ENCODE data around the gene TXNDC12. TPM values are rescaled to one million over a fixed set of nuclear protein-coding genes. Genes with fewer than 3 reads are reported as not detected.

Gene TXNDC12
- total RNA-seq, 1 donor from 2014 or later = 75.3 TPM

- TF ChIP-seq EZH2 (IDR thresholded peaks at IDR 0.05) (no peak), EZH2phosphoT487 (IDR thresholded peaks at IDR 0.05) (no peak)
- TF ChIP-seq, protein P1, sequence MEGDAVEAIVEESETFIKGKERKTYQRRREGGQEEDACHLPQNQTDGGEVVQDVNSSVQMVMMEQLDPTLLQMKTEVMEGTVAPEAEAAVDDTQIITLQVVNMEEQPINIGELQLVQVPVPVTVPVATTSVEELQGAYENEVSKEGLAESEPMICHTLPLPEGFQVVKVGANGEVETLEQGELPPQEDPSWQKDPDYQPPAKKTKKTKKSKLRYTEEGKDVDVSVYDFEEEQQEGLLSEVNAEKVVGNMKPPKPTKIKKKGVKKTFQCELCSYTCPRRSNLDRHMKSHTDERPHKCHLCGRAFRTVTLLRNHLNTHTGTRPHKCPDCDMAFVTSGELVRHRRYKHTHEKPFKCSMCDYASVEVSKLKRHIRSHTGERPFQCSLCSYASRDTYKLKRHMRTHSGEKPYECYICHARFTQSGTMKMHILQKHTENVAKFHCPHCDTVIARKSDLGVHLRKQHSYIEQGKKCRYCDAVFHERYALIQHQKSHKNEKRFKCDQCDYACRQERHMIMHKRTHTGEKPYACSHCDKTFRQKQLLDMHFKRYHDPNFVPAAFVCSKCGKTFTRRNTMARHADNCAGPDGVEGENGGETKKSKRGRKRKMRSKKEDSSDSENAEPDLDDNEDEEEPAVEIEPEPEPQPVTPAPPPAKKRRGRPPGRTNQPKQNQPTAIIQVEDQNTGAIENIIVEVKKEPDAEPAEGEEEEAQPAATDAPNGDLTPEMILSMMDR (IDR thresholded peaks at IDR 0.05) = no peak
- Mint-ChIP-seq H3K36me3 (no peaks in the 10 kb centered on the region), H3K4me3 (no peak overlapping the region), H3K9me3 (no peaks in the 10 kb centered on the region), H3K27me3 (ENCODE audit: insufficient read depth, low read depth) (peaks cover 14% of the 10 kb centered on the region), H3K27ac (no peak overlapping the region), H3K4me1 (peaks cover 19% of the 10 kb centered on the region)
- H3K79me2 ChIP-seq (ENCODE audit: low read depth) = no peaks in the 10 kb centered on the region
- no peaks in the 10 kb centered on the region for H3K36me3 ChIP-seq
- H3F3A ChIP-seq (ENCODE audit: low read depth) = peaks cover 26% of the 10 kb centered on the region
- H3K27me3 ChIP-seq = no peaks in the 10 kb centered on the region
- H3K27ac ChIP-seq = no peak overlapping the region
- H3K4me1 ChIP-seq = peaks cover 17% of the 10 kb centered on the region
- no peak overlapping the region for H2AFZ ChIP-seq (replicated peaks)
- no peak overlapping the region for H3K4me2 ChIP-seq
- DNase-seq (ENCODE audit: low spot score) = no peak
- no peaks in the 10 kb centered on the region for H3K9me3 ChIP-seq (ENCODE audit: low read depth)
- H3K4me3 ChIP-seq = no peak overlapping the region
- no peak overlapping the region for H3K9ac ChIP-seq
- no peaks in the 10 kb centered on the region for H4K20me1 ChIP-seq (ENCODE audit: low read depth)
These were observed 51.1 kb downstream of the TXNDC12 start for GRCh38 chr1:52003877-52004276.

DNA sequence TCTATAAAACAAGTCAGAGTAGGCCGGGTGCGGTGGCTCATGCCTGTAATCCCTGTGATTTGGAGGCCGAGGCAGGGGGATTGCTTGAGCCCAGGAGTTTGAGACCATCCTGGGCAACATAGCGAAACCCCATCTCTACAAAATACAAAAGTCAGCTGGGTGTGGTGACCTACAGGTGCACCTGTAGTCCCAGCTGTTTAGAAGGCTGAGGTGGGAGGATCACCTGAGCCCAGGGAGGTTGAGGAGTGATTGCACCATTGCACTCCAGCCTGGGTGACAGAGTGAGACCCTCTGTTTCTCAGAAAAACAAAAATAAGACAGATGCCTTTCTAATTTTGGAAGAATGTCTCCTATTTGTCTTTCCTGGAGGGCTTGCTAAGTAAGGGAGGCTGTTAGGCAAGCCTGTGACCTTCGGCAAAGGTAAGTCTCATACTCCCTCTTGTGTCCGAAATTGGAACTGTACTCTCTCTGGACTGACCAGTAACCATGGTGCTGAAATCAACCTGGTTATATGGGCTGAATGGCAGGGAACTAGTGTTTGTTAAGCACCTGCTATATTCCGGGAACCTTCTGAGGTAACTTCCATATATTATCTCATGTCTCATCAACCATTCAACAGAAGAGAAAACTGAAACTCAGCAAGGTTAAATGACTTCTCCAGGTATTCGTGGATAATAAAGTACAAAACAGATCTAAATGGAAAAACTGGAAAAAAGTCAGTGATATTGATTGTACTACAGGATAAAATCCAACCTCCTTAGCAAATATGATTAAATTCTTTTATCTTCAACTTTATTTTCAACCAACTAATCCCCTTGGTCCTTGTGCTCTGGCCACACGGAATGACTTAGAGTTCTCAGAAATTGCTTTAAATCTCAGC is 52.7 kb downstream of the TXNDC12 start:
- Histone ChIP-seq H3K79me2 (ENCODE audit: low read depth) (no peaks in the 10 kb centered on the region), H3K9me3 (ENCODE audit: low read depth) (no peaks in the 10 kb centered on the region), H3K36me3 (no peaks in the 10 kb centered on the region), H3F3A (ENCODE audit: low read depth) (peaks cover 15% of the 10 kb centered on the region), H4K20me1 (ENCODE audit: low read depth) (no peaks in the 10 kb centered on the region), H2AFZ (replicated peaks) (no peak overlapping the region), H3K27ac (no peak overlapping the region), H3K9ac (no peak overlapping the region), H3K27me3 (no peaks in the 10 kb centered on the region), H3K4me1 (peaks cover 14% of the 10 kb centered on the region), H3K4me3 (no peak overlapping the region), H3K4me2 (no peak overlapping the region)
- Mint-ChIP-seq H3K27ac (no peak overlapping the region), H3K36me3 (no peaks in the 10 kb centered on the region), H3K27me3 (ENCODE audit: insufficient read depth, low read depth) (peaks cover 10% of the 10 kb centered on the region), H3K4me1 (peaks cover 21% of the 10 kb centered on the region), H3K9me3 (no peaks in the 10 kb centered on the region), H3K4me3 (no peak overlapping the region)
- no peak for TF ChIP-seq EZH2 (IDR thresholded peaks at IDR 0.05)
- TF ChIP-seq, protein P1 (IDR thresholded peaks at IDR 0.05) = peak; percentile 94
- DNase-seq (ENCODE audit: low spot score) = peak; percentile 90

- no peak overlapping the region for H3K27ac ChIP-seq
- H4K20me1 ChIP-seq (ENCODE audit: low read depth) = no peaks in the 10 kb centered on the region
- DNase-seq (ENCODE audit: low spot score) = no peak
- H3K36me3 ChIP-seq = no peaks in the 10 kb centered on the region
- H3K27me3 ChIP-seq = no peaks in the 10 kb centered on the region
- H3K4me3 Mint-ChIP-seq = no peak overlapping the region
- peaks cover 4% of the 10 kb centered on the region for H3K4me1 ChIP-seq
- no peak overlapping the region for H3K27ac Mint-ChIP-seq
- no peaks in the 10 kb centered on the region for H3K27me3 Mint-ChIP-seq (ENCODE audit: insufficient read depth, low read depth)
- no peak overlapping the region for H3K4me2 ChIP-seq
- H3K79me2 ChIP-seq (ENCODE audit: low read depth) = no peaks in the 10 kb centered on the region
- H3K36me3 Mint-ChIP-seq = no peaks in the 10 kb centered on the region
- TF ChIP-seq EZH2 (IDR thresholded peaks at IDR 0.05) = no peak
- TF ChIP-seq, protein P1 (IDR thresholded peaks at IDR 0.05) = no peak
- no peak for TF ChIP-seq EZH2phosphoT487 (IDR thresholded peaks at IDR 0.05)
- no peak overlapping the region for H3K4me3 ChIP-seq
- peaks cover 9% of the 10 kb centered on the region for H3K4me1 Mint-ChIP-seq
- H3K9me3 Mint-ChIP-seq = no peaks in the 10 kb centered on the region
- H3K9me3 ChIP-seq (ENCODE audit: low read depth) = no peaks in the 10 kb centered on the region
- H3F3A ChIP-seq (ENCODE audit: low read depth) = no peaks in the 10 kb centered on the region
- H3K9ac ChIP-seq = no peak overlapping the region
- H2AFZ ChIP-seq (replicated peaks) = no peak overlapping the region
These were observed 56.3 kb downstream of the TXNDC12 start for GRCh38 chr1:51998701-51999100.

Measured in neural progenitor cell (in vitro differentiated cells).